HCT116 (cell line): ENCODE measurements around the gene ATP11B. TPM values are rescaled to one million over a fixed set of nuclear protein-coding genes. Genes with fewer than 3 reads are reported as not detected.

ENCODE experiments used
- ATAC-seq: fragments of 200-7000 bp; cut with Tn5 transposase; 2 replicates; pipeline ENCODE4 v1.9.1; 2020; ENCODE audit warnings: mild to moderate bottlenecking, moderate library complexity
- BruUV-seq: library from RNA; stranded (reverse); fragments of 400-500 nt; replicated peaks from 2 replicates; lab custom pipeline; 2021; lab: Mats Ljungman, UMichigan
- CTCF ChIA-PET: fragments of 300-600 bp; sonication (Branson Sonifier 250); formaldehyde crosslinking; loops from one replicate; lab custom pipeline; 2021; ENCODE audit warnings: antibody characterized with exemption; lab: Charles Lee
- POLR2A ChIA-PET: fragments of 300-600, 350-600 bp; sonication (Branson Sonifier 250); formaldehyde crosslinking; loops from one replicate; lab custom pipeline; 2021; ENCODE audit warnings: antibody characterized with exemption; lab: Charles Lee
- RAD21 ChIA-PET, 2 experiments: fragments of 300-600 bp; sonication (Branson Sonifier 250); formaldehyde crosslinking; loops; one replicate each; lab custom pipeline; 2023; ENCODE audit warnings: low total read pairs in 2 of 2; ENCODE audit not compliant: uncharacterized antibody in 2 of 2, unreplicated experiment in 2 of 2, low non-redundant PET in 1 of 2; lab: Charles Lee
- DNase-seq: peaks from one replicate; pipeline ENCODE4 v3.0.0-alpha.2; 2010; ENCODE audit warnings: low read depth, low spot score
- H2AFZ ChIP-seq: fragments of 200-600 bp; shearing (Covaris generic), sonication (generic); 2 replicates; pipeline ENCODE4 v1.6.1; 2017; ENCODE audit warnings: low read depth, mixed run types, mixed read lengths, antibody characterized with exemption, low read length; ENCODE audit not compliant: poor library complexity, severe bottlenecking
- H3K27ac ChIP-seq: 2 replicates; pipeline ENCODE4 v1.5.1; 2012; ENCODE audit warnings: low read depth, low read length
- H3K27me3 ChIP-seq: fragments of 200-600 bp; sonication (generic); 2 replicates; pipeline ENCODE4 v1.6.1; 2016; ENCODE audit warnings: mixed run types, low read length, mixed read lengths; ENCODE audit not compliant: insufficient read depth
- H3K36me3 ChIP-seq, 2 experiments: fragments of 200-500 bp in 1 of 2; fragments of 200-600 bp in 1 of 2; sonication (Bioruptor generic) in 1 of 2; sonication (generic) in 1 of 2; 2 replicates each; pipeline versions ENCODE4 v1.5.1 to v1.6.1; 2014 to 2016; ENCODE audit warnings: low read length in 2 of 2, inconsistent platforms in 1 of 2, mixed read lengths in 1 of 2, mixed run types in 1 of 2; ENCODE audit not compliant: insufficient read depth in 2 of 2, control insufficient read depth in 1 of 2
- H3K4me1 ChIP-seq, 2 experiments: fragments of 200-600 bp in 1 of 2; sonication (generic) in 1 of 2; 2 replicates each; pipeline versions ENCODE4 v1.5.1 to v1.6.1; 2012 to 2017; ENCODE audit warnings: low read length in 2 of 2, inconsistent platforms in 1 of 2, mild to moderate bottlenecking in 1 of 2, mixed read lengths in 1 of 2, mixed run types in 1 of 2, moderate library complexity in 1 of 2; ENCODE audit not compliant: insufficient read depth in 2 of 2, control insufficient read depth in 1 of 2
- H3K4me2 ChIP-seq: fragments of 200-600 bp; sonication (generic); 2 replicates; pipeline ENCODE4 v1.6.1; 2017; ENCODE audit warnings: mixed run types, low read length, mixed read lengths
- H3K4me3 ChIP-seq, 2 experiments: fragments of 200-600 bp in 1 of 2; sonication (generic) in 1 of 2; replicated peaks in 1 of 2; 2 replicates each; pipeline ENCODE4 v1.5.1; 2011 to 2016; ENCODE audit warnings: low read length in 2 of 2, control low read depth in 1 of 2, low read depth in 1 of 2, mild to moderate bottlenecking in 1 of 2, mixed read lengths in 1 of 2, mixed run types in 1 of 2
- H3K79me2 ChIP-seq: fragments of 200-600 bp; sonication (generic); 2 replicates; pipeline ENCODE4 v1.6.1; 2017; ENCODE audit warnings: mild to moderate bottlenecking, mixed run types, low read length, moderate library complexity, mixed read lengths; ENCODE audit not compliant: insufficient read depth
- H3K9ac ChIP-seq: fragments of 200-600 bp; sonication (generic); 2 replicates; pipeline ENCODE4 v1.6.1; 2016; ENCODE audit warnings: low read length, mixed read lengths
- H3K9me2 ChIP-seq: fragments of 200-600 bp; sonication (generic), shearing (Covaris generic); 2 replicates; pipeline ENCODE4 v1.6.1; 2017; ENCODE audit warnings: mixed run types, mild to moderate bottlenecking, moderate library complexity; ENCODE audit not compliant: insufficient read depth
- H3K9me3 ChIP-seq, 2 experiments: fragments of 200-500 bp in 1 of 2; fragments of 200-600 bp in 1 of 2; sonication (Bioruptor generic) in 1 of 2; sonication (generic) in 1 of 2; 2 replicates each; pipeline ENCODE4 v1.6.1; 2014 to 2017; ENCODE audit warnings: low read length in 2 of 2, mixed read lengths in 2 of 2, inconsistent platforms in 1 of 2, low read depth in 1 of 2, mild to moderate bottlenecking in 1 of 2, mixed run types in 1 of 2, moderate library complexity in 1 of 2; ENCODE audit not compliant: control insufficient read depth in 1 of 2, insufficient read depth in 1 of 2
- H4K20me1 ChIP-seq: fragments of 200-600 bp; sonication (generic), shearing (Covaris generic); 2 replicates; pipeline ENCODE4 v1.6.1; 2017; ENCODE audit warnings: mixed run types, mild to moderate bottlenecking, moderate library complexity; ENCODE audit not compliant: insufficient read depth
- CBX3 ChIP-seq: IDR thresholded peaks from 2 replicates; pipeline ENCODE4 v1.6.1; 2012; ENCODE audit warnings: low read depth
- CTCF ChIP-seq, 3 experiments: fragments of 200-600 bp in 1 of 3; sonication (generic) in 1 of 3; IDR thresholded peaks in 2 of 3; conservative IDR thresholded peaks in 1 of 3; 2 replicates each; pipeline ENCODE4 v1.5.1; 2012 to 2017; ENCODE audit warnings: low read depth in 2 of 3, low read length in 2 of 3, antibody characterized with exemption in 1 of 3, borderline replicate concordance in 1 of 3, control low read depth in 1 of 3, mild to moderate bottlenecking in 1 of 3, mixed read lengths in 1 of 3, mixed run types in 1 of 3, moderate library complexity in 1 of 3; ENCODE audit not compliant: insufficient read depth in 1 of 3
- ELF1 ChIP-seq: IDR thresholded peaks from 2 replicates; pipeline ENCODE4 v1.6.1; 2012; ENCODE audit warnings: low read depth, borderline replicate concordance
- EZH2 ChIP-seq: fragments of 200-600 bp; sonication (generic); IDR thresholded peaks from 2 replicates; pipeline ENCODE4 v1.6.1; 2017; ENCODE audit warnings: antibody characterized with exemption, mixed run types
- EZH2phosphoT487 ChIP-seq: fragments of 200-600 bp; IDR thresholded peaks from 2 replicates; pipeline ENCODE4 v1.6.1; 2018; ENCODE audit warnings: antibody characterized with exemption, borderline replicate concordance
- FOSL1 ChIP-seq: IDR thresholded peaks from 2 replicates; pipeline ENCODE4 v1.6.1; 2012; ENCODE audit warnings: low read depth
- JUND ChIP-seq: IDR thresholded peaks from 2 replicates; pipeline ENCODE4 v1.6.1; 2012
- POLR2A ChIP-seq: IDR thresholded peaks from 2 replicates; pipeline ENCODE4 v1.7.0; 2011; ENCODE audit warnings: borderline replicate concordance; ENCODE audit not compliant: insufficient read depth, insufficient read length; ENCODE audit errors: extremely low read depth
- POLR2AphosphoS5 ChIP-seq: IDR thresholded peaks from 2 replicates; pipeline ENCODE4 v1.6.1; 2011; ENCODE audit warnings: mild to moderate bottlenecking, low read depth, low read length, moderate library complexity
- RAD21 ChIP-seq: IDR thresholded peaks from 2 replicates; pipeline ENCODE4 v1.6.1; 2012; ENCODE audit warnings: low read depth, mild to moderate bottlenecking
- SIN3A ChIP-seq: IDR thresholded peaks from 2 replicates; pipeline ENCODE4 v1.6.1; 2012; ENCODE audit warnings: low read depth
- SP1 ChIP-seq: IDR thresholded peaks from 2 replicates; pipeline ENCODE4 v1.6.1; 2012; ENCODE audit warnings: low read depth
- SRF ChIP-seq: IDR thresholded peaks from 2 replicates; pipeline ENCODE4 v1.6.1; 2012; ENCODE audit warnings: low read depth
- TCF7L2 ChIP-seq: IDR thresholded peaks from 2 replicates; pipeline ENCODE4 v1.7.0; 2011; ENCODE audit warnings: borderline replicate concordance, inconsistent platforms; ENCODE audit not compliant: insufficient read depth, insufficient read length; ENCODE audit errors: extremely low read depth
- YY1 ChIP-seq: IDR thresholded peaks from 2 replicates; pipeline ENCODE4 v1.6.1; 2011; ENCODE audit warnings: low read length, low read depth, moderate library complexity, mild to moderate bottlenecking; ENCODE audit not compliant: insufficient replicate concordance; ENCODE audit errors: extremely low read depth
- ZBTB33 ChIP-seq: IDR thresholded peaks from 2 replicates; pipeline ENCODE4 v1.6.1; 2011; ENCODE audit warnings: mild to moderate bottlenecking, low read length, moderate library complexity; ENCODE audit not compliant: insufficient replicate concordance; ENCODE audit errors: extremely low read depth
- ZFX ChIP-seq: fragments of 450-650 bp; IDR thresholded peaks from 2 replicates; pipeline ENCODE4 v1.6.1; 2017
- ZNF274 ChIP-seq: fragments of 200-500 bp; sonication (Bioruptor generic); IDR thresholded peaks from 2 replicates; pipeline ENCODE4 v1.6.1; 2014; ENCODE audit warnings: mild to moderate bottlenecking, low read depth, low read length, inconsistent platforms
- intact Hi-C: fragments of 100-400 bp; cut with micrococcal nuclease; formaldehyde crosslinking; loops from 2 replicates; pipeline ENCODE4 v1.10.0; 2022
- total RNA-seq: library from RNA; stranded (reverse); gene quantifications from one replicate; pipeline ENCODE4 v1.2.1, GENCODE V29; 2021; ENCODE audit not compliant: unreplicated experiment
- TF ChIP-seq, protein P1 (sequence below): IDR thresholded peaks from 2 replicates; pipeline ENCODE4 v1.6.1; 2012; ENCODE audit warnings: low read depth
- TF ChIP-seq, protein P2 (sequence below): IDR thresholded peaks from 2 replicates; pipeline ENCODE4 v1.6.1; 2012

Gene ATP11B
- total RNA-seq, 1 experiment from 2014 or later, result 53.0 TPM

DNA sequence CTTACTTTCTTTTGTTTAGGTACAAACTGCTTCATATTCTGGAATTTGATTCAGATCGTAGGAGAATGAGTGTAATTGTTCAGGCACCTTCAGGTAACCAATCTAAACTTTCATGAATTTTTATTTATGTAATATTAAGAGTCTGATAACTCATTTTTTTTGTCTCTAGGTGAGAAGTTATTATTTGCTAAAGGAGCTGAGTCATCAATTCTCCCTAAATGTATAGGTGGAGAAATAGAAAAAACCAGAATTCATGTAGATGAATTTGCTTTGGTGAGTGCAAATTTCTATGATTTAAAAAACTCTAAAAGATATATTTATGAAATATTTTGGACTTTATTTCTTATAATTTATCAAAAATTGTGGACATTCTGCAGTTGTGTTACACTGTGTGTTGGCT is 75.8 kb downstream of the ATP11B start:
- Histone ChIP-seq H3K4me3 (no peak overlapping the region), H3K27me3 (no peaks in the 10 kb centered on the region), H3K27ac (no peak overlapping the region), H3K4me2 (no peak overlapping the region), H3K9me2 (no peaks in the 10 kb centered on the region), H3K79me2 (no peaks in the 10 kb centered on the region), H3K36me3 (peaks cover 6 to 10% of the 10 kb centered on the region in 2 experiments; a peak in 2 of 4 replicates), H3K9ac (no peak overlapping the region), H3K9me3 (no peaks in the 10 kb centered on the region), H3K4me1 (no peaks in the 10 kb centered on the region), H4K20me1 (no peaks in the 10 kb centered on the region), H2AFZ (no peak overlapping the region)
- ATAC-seq, result no peak
- BruUV-seq, result no TSS peak
- TF ChIP-seq EZH2phosphoT487 (no peak), SP1 (no peak), EZH2 (no peak), SRF (no peak), TCF7L2 (no peak), ZFX (no peak), ELF1 (no peak), YY1 (no peak), ZNF274 (no peak), CTCF (IDR thresholded peaks at IDR 0.05 in 2 of 3, conservative IDR thresholded peaks at IDR 0.05 in 1 of 3; ENCODE audit: borderline replicate concordance in 1 of 3, insufficient read depth in 1 of 3, low read depth in 2 of 3, low read length in 2 of 3) (no peak), CBX3 (no peak), SIN3A (no peak), FOSL1 (no peak), POLR2AphosphoS5 (no peak), POLR2A (no peak), ZBTB33 (no peak), JUND (no peak), RAD21 (no peak)
- TF ChIP-seq, protein P1, sequence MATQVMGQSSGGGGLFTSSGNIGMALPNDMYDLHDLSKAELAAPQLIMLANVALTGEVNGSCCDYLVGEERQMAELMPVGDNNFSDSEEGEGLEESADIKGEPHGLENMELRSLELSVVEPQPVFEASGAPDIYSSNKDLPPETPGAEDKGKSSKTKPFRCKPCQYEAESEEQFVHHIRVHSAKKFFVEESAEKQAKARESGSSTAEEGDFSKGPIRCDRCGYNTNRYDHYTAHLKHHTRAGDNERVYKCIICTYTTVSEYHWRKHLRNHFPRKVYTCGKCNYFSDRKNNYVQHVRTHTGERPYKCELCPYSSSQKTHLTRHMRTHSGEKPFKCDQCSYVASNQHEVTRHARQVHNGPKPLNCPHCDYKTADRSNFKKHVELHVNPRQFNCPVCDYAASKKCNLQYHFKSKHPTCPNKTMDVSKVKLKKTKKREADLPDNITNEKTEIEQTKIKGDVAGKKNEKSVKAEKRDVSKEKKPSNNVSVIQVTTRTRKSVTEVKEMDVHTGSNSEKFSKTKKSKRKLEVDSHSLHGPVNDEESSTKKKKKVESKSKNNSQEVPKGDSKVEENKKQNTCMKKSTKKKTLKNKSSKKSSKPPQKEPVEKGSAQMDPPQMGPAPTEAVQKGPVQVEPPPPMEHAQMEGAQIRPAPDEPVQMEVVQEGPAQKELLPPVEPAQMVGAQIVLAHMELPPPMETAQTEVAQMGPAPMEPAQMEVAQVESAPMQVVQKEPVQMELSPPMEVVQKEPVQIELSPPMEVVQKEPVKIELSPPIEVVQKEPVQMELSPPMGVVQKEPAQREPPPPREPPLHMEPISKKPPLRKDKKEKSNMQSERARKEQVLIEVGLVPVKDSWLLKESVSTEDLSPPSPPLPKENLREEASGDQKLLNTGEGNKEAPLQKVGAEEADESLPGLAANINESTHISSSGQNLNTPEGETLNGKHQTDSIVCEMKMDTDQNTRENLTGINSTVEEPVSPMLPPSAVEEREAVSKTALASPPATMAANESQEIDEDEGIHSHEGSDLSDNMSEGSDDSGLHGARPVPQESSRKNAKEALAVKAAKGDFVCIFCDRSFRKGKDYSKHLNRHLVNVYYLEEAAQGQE, result no peak
- TF ChIP-seq, protein P2, sequence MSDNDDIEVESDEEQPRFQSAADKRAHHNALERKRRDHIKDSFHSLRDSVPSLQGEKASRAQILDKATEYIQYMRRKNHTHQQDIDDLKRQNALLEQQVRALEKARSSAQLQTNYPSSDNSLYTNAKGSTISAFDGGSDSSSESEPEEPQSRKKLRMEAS, result no peak
- ChIA-PET POLR2A (no interaction called here), CTCF (no interaction called here), RAD21 (no interaction called here)
- intact Hi-C loops, result no loop called here
- DNase-seq, result no peak
